GM23338 (cell line): ENCODE results near the gene SMYD3. TPM values are rescaled to one million over a fixed set of nuclear protein-coding genes. Genes with fewer than 3 reads are reported as not detected.
A peak's percentile ranks its signal among the peaks of the same experiment; 100 is the strongest.

Experiments used
- ATAC-seq: fragments of 200-7000 bp; cut with Tn5 transposase; 3 replicates; pipeline ENCODE4 v1.9.1; 2020
- DNase-seq: peaks from one replicate; pipeline ENCODE4 v3.0.0-alpha.2; 2015; ENCODE audit warnings: low spot score
- H2AFZ ChIP-seq: fragments of 200-600 bp; sonication (generic); 2 replicates; pipeline ENCODE4 v1.8.0; 2016; ENCODE audit warnings: antibody characterized with exemption, mild to moderate bottlenecking, moderate library complexity
- H3F3A ChIP-seq: fragments of 200-600 bp; sonication (generic); replicated peaks from 2 replicates; pipeline ENCODE4 v1.8.0; 2017; ENCODE audit warnings: antibody characterized with exemption, mixed run types, low read depth
- H3K27ac ChIP-seq: fragments of 200-600 bp; sonication (generic); 2 replicates; pipeline ENCODE4 v1.6.1; 2016; ENCODE audit warnings: low read depth
- H3K27me3 ChIP-seq: fragments of 200-600 bp; sonication (generic); 2 replicates; pipeline ENCODE4 v1.8.0; 2016; ENCODE audit warnings: mild to moderate bottlenecking, mixed run types, moderate library complexity; ENCODE audit not compliant: insufficient read depth
- H3K36me3 ChIP-seq: fragments of 200-600 bp; sonication (generic); 2 replicates; pipeline ENCODE4 v1.8.0; 2016; ENCODE audit warnings: mild to moderate bottlenecking; ENCODE audit not compliant: insufficient read depth
- H3K4me1 ChIP-seq: fragments of 200-600 bp; sonication (generic); 2 replicates; pipeline ENCODE4 v1.8.0; 2016; ENCODE audit warnings: mild to moderate bottlenecking, moderate library complexity; ENCODE audit not compliant: insufficient read depth
- H3K4me2 ChIP-seq: fragments of 200-600 bp; sonication (generic); 2 replicates; pipeline ENCODE4 v1.7.1; 2017; ENCODE audit warnings: mixed run types
- H3K4me3 ChIP-seq: fragments of 200-600 bp; sonication (generic); 2 replicates; pipeline ENCODE4 v1.6.1; 2016; ENCODE audit warnings: mixed run types
- H3K79me2 ChIP-seq: fragments of 200-600 bp; sonication (generic); replicated peaks from 2 replicates; pipeline ENCODE4 v1.8.0; 2017; ENCODE audit warnings: mild to moderate bottlenecking; ENCODE audit not compliant: insufficient read depth
- H3K9me2 ChIP-seq: fragments of 200-600 bp; sonication (generic); 2 replicates; pipeline ENCODE4 v1.8.0; 2017; ENCODE audit not compliant: insufficient read depth
- H4K20me1 ChIP-seq: fragments of 200-600 bp; sonication (generic); replicated peaks from 2 replicates; pipeline ENCODE4 v1.8.0; 2017; ENCODE audit warnings: mild to moderate bottlenecking; ENCODE audit not compliant: insufficient read depth
- H3K27ac Mint-ChIP-seq: 2 replicates; pipeline ENCODE4 v1.8.0; 2020; ENCODE audit warnings: inconsistent platforms, mild to moderate bottlenecking, moderate library complexity, mixed read lengths
- H3K27me3 Mint-ChIP-seq: 3 replicates; pipeline ENCODE4 v1.8.0; 2022; ENCODE audit warnings: low read depth, mild to moderate bottlenecking, moderate library complexity, mixed read lengths, inconsistent platforms; ENCODE audit not compliant: insufficient read depth, poor library complexity
- H3K36me3 Mint-ChIP-seq: 3 replicates; pipeline ENCODE4 v1.8.0; 2021; ENCODE audit warnings: low read depth, mild to moderate bottlenecking, inconsistent platforms, moderate library complexity, mixed read lengths
- H3K4me1 Mint-ChIP-seq: 3 replicates; pipeline ENCODE4 v1.8.0; 2020; ENCODE audit warnings: mild to moderate bottlenecking, inconsistent platforms, mixed read lengths
- H3K4me3 Mint-ChIP-seq: 3 replicates; pipeline ENCODE4 v1.8.0; 2021; ENCODE audit warnings: moderate library complexity, mild to moderate bottlenecking, inconsistent platforms, mixed read lengths
- H3K9me3 Mint-ChIP-seq: 3 replicates; pipeline ENCODE4 v1.8.0; 2020; ENCODE audit warnings: moderate library complexity, mild to moderate bottlenecking, inconsistent platforms, mixed read lengths
- EZH2 ChIP-seq: fragments of 200-600 bp; sonication (generic); IDR thresholded peaks from one replicate; pipeline ENCODE4 v1.8.0; 2017; ENCODE audit warnings: antibody characterized with exemption, mild to moderate bottlenecking, low read depth; ENCODE audit not compliant: unreplicated experiment
- JUNB ChIP-seq: IDR thresholded peaks from one replicate; pipeline ENCODE4 v1.6.1; 2016; ENCODE audit warnings: antibody characterized with exemption; ENCODE audit not compliant: unreplicated experiment
- STAT1 ChIP-seq: IDR thresholded peaks from one replicate; pipeline ENCODE4 v1.6.1; 2016; ENCODE audit warnings: antibody characterized with exemption; ENCODE audit not compliant: unreplicated experiment
- polyA plus RNA-seq: library from polyadenylated mRNA; unstranded; fragments of >200 nt; fragmentation: Nextera tagmentation; extraction: Ambion mirVana; gene quantifications from 2 replicates; pipeline ENCODE4 v1.2.1, GENCODE V29; 2016
- total RNA-seq: library from RNA; depleted of rRNA; stranded (reverse); fragments of >200 nt; shearing (Covaris generic); gene quantifications from 2 replicates; pipeline ENCODE4 v1.2.3, GENCODE V29; 2014
- TF ChIP-seq, protein P1 (sequence below): fragments of 250-450 bp; sonication (Bioruptor Pico); IDR thresholded peaks from 2 replicates; pipeline ENCODE4 v1.5.0; 2020; ENCODE audit warnings: mild to moderate bottlenecking, moderate library complexity
- TF ChIP-seq, protein P2 (sequence below), 2 experiments: fragments of 200-600 bp in 1 of 2; sonication (generic) in 1 of 2; conservative IDR thresholded peaks; 2 replicates each; pipeline versions ENCODE4 v1.5.1 to v1.6.1; 2016 to 2017; ENCODE audit warnings: antibody characterized with exemption in 2 of 2, low read depth in 2 of 2, mild to moderate bottlenecking in 2 of 2, moderate library complexity in 1 of 2

SMYD3 gene
- total and polyA plus RNA-seq, 2 experiments from 2014 or later, result 31.8 to 34.4 TPM

DNA sequence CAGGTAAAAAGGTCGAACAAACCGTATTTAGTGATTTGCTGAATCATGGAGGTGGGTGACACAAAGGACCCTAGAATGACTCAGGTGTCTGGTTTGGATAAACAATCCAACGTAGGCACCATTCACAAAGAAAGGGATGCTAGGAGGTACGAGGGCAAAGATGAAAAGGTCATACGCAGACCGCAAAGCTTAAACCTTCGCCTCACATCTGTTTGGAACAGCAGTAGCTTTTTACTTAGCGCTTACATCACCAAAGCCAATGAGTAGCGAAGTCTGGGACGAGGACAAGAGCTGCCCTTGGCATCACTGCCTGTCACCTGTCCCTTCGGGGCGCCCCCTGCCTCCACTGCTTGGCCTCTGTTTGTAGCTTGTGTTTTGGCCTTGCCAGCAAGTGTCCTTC is 350.2 kb downstream of the SMYD3 start:
- peaks cover 30% of the 10 kb centered on the region for H3K4me1 Mint-ChIP-seq
- H3K4me1 ChIP-seq, result peaks cover 11% of the 10 kb centered on the region; the same call in 1 of the 2 replicates
- peak overlapping the region; percentile 78; the same call in 1 of the 2 replicates for H3K27ac Mint-ChIP-seq
- H3K4me3 ChIP-seq, result no peak overlapping the region
- H3K4me3 Mint-ChIP-seq, result no peak overlapping the region
- no peaks in the 10 kb centered on the region for H3K79me2 ChIP-seq
- H4K20me1 ChIP-seq, result no peaks in the 10 kb centered on the region
- peak; percentile 20; the same call in 1 of the 3 replicates for ATAC-seq
- no peaks in the 10 kb centered on the region for H3K36me3 Mint-ChIP-seq
- no peak overlapping the region for H2AFZ ChIP-seq
- H3K27me3 ChIP-seq, result no peaks in the 10 kb centered on the region
- DNase-seq, result no peak
- no peaks in the 10 kb centered on the region for H3K27me3 Mint-ChIP-seq
- TF ChIP-seq STAT1, result no peak
- TF ChIP-seq, protein P1, sequence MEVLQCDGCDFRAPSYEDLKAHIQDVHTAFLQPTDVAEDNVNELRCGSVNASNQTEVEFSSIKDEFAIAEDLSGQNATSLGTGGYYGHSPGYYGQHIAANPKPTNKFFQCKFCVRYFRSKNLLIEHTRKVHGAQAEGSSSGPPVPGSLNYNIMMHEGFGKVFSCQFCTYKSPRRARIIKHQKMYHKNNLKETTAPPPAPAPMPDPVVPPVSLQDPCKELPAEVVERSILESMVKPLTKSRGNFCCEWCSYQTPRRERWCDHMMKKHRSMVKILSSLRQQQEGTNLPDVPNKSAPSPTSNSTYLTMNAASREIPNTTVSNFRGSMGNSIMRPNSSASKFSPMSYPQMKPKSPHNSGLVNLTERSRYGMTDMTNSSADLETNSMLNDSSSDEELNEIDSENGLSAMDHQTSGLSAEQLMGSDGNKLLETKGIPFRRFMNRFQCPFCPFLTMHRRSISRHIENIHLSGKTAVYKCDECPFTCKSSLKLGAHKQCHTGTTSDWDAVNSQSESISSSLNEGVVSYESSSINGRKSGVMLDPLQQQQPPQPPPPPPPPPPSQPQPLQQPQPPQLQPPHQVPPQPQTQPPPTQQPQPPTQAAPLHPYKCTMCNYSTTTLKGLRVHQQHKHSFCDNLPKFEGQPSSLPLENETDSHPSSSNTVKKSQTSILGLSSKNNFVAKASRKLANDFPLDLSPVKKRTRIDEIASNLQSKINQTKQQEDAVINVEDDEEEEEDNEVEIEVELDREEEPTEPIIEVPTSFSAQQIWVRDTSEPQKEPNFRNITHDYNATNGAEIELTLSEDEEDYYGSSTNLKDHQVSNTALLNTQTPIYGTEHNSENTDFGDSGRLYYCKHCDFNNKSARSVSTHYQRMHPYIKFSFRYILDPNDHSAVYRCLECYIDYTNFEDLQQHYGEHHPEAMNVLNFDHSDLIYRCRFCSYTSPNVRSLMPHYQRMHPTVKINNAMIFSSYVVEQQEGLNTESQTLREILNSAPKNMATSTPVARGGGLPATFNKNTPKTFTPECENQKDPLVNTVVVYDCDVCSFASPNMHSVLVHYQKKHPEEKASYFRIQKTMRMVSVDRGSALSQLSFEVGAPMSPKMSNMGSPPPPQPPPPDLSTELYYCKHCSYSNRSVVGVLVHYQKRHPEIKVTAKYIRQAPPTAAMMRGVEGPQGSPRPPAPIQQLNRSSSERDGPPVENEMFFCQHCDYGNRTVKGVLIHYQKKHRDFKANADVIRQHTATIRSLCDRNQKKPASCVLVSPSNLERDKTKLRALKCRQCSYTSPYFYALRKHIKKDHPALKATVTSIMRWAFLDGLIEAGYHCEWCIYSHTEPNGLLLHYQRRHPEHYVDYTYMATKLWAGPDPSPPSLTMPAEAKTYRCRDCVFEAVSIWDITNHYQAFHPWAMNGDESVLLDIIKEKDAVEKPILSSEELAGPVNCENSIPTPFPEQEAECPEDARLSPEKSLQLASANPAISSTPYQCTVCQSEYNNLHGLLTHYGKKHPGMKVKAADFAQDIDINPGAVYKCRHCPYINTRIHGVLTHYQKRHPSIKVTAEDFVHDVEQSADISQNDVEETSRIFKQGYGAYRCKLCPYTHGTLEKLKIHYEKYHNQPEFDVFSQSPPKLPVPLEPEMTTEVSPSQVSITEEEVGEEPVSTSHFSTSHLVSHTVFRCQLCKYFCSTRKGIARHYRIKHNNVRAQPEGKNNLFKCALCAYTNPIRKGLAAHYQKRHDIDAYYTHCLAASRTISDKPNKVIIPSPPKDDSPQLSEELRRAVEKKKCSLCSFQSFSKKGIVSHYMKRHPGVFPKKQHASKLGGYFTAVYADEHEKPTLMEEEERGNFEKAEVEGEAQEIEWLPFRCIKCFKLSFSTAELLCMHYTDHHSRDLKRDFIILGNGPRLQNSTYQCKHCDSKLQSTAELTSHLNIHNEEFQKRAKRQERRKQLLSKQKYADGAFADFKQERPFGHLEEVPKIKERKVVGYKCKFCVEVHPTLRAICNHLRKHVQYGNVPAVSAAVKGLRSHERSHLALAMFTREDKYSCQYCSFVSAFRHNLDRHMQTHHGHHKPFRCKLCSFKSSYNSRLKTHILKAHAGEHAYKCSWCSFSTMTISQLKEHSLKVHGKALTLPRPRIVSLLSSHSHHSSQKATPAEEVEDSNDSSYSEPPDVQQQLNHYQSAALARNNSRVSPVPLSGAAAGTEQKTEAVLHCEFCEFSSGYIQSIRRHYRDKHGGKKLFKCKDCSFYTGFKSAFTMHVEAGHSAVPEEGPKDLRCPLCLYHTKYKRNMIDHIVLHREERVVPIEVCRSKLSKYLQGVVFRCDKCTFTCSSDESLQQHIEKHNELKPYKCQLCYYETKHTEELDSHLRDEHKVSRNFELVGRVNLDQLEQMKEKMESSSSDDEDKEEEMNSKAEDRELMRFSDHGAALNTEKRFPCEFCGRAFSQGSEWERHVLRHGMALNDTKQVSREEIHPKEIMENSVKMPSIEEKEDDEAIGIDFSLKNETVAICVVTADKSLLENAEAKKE (CRISPR knock-in tag), result no peak
- TF ChIP-seq, protein P2, sequence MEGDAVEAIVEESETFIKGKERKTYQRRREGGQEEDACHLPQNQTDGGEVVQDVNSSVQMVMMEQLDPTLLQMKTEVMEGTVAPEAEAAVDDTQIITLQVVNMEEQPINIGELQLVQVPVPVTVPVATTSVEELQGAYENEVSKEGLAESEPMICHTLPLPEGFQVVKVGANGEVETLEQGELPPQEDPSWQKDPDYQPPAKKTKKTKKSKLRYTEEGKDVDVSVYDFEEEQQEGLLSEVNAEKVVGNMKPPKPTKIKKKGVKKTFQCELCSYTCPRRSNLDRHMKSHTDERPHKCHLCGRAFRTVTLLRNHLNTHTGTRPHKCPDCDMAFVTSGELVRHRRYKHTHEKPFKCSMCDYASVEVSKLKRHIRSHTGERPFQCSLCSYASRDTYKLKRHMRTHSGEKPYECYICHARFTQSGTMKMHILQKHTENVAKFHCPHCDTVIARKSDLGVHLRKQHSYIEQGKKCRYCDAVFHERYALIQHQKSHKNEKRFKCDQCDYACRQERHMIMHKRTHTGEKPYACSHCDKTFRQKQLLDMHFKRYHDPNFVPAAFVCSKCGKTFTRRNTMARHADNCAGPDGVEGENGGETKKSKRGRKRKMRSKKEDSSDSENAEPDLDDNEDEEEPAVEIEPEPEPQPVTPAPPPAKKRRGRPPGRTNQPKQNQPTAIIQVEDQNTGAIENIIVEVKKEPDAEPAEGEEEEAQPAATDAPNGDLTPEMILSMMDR (conservative IDR thresholded peaks at IDR 0.05; ENCODE audit: low read depth in 2 of 2), result peak; percentile 15 to 52; a peak in 2 of 4 replicates
- no peak for TF ChIP-seq JUNB
- TF ChIP-seq EZH2, result no peak
- H3K9me2 ChIP-seq, result no peaks in the 10 kb centered on the region
- H3K27ac ChIP-seq, result peak overlapping the region; percentile 35; the same call in 1 of the 2 replicates
- no peaks in the 10 kb centered on the region for H3F3A ChIP-seq
- H3K4me2 ChIP-seq, result no peak overlapping the region
- no peaks in the 10 kb centered on the region for H3K36me3 ChIP-seq
- no peaks in the 10 kb centered on the region for H3K9me3 Mint-ChIP-seq
